Bronchial epithelial cell (primary cell): Measurements from ENCODE around the gene SERPINI1. TPM values are rescaled to one million over a fixed set of nuclear protein-coding genes. Genes with fewer than 3 reads are reported as not detected.
A peak's percentile ranks its signal among the peaks of the same experiment; 100 is the strongest.

ENCODE experiments used
- DNase-seq: peaks from one replicate; pipeline ENCODE4 v3.0.0-alpha.2; 2010; ENCODE audit warnings: low read depth
- FAIRE-seq: peaks from 2 replicates; lab custom pipeline; 2011; peaks lifted over from hg19 to GRCh38; lab: Jason Lieb, UNC
- H3K27me3 ChIP-seq: 2 replicates; pipeline ENCODE4 v1.5.1; 2011; ENCODE audit warnings: low read length; ENCODE audit not compliant: control insufficient read depth, insufficient read depth
- H3K36me3 ChIP-seq: 2 replicates; pipeline ENCODE4 v1.5.1; 2011; ENCODE audit warnings: low read length; ENCODE audit not compliant: control insufficient read depth, insufficient read depth
- H3K4me3 ChIP-seq: 2 replicates; pipeline ENCODE4 v1.5.1; 2011; ENCODE audit warnings: mild to moderate bottlenecking, low read depth, low read length, control low read depth
- CTCF ChIP-seq: IDR thresholded peaks from 2 replicates; pipeline ENCODE4 v1.5.1; 2011; ENCODE audit warnings: mild to moderate bottlenecking, moderate library complexity, low read length, control low read depth, inconsistent platforms; ENCODE audit not compliant: insufficient read depth, severe bottlenecking
- total RNA-seq: library from RNA; depleted of rRNA; stranded (reverse); fragments of >200 nt; gene quantifications from 2 replicates; pipeline ENCODE4 v1.2.1, GENCODE V29; 2014

Gene SERPINI1
- total RNA-seq, 1 donor from 2014 or later, result 1.8 TPM

DNA sequence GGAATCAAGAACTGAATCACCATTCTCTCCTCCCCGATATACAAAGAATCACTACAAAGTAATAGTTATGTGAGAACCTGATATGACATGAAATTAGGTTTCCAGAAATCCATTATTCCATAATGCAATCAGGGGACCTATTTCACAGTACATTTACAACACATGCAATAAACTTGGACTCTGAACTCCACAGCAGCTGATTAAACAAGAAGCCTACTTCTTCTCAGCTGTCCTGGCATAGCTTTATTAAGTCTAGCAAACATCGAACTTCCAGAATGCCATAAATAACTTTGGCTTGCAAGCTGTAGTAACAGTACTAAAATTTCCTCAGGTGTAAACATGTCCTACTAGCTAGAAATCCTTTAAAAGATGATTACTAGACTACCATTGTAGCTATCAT, 18.6 kb upstream of the SERPINI1 start:
- no peak for DNase-seq
- no peak for FAIRE-seq
- Histone ChIP-seq H3K36me3 (peaks cover 1% of the 10 kb centered on the region), H3K27me3 (no peaks in the 10 kb centered on the region), H3K4me3 (no peak overlapping the region)
- no peak for TF ChIP-seq CTCF

DNA sequence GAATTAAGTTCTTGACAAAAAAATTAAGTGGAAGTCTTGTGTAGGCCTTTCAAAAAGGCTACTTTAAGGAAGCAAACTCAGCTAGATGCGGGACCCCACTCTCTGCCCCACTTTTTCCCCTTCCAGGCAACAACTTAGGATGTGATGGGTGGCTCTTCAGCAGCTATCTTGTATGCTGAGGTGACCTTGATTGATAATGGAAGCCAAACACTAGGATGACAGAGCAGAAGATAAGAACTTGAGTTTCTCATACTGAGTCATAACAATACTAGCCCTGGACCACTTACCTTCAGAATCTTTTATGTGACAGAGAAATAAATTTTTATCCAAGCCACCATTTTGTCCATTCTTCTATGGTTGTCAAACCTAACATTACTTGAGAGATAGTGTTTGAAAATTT, 16.9 kb upstream of the SERPINI1 start:
- TF ChIP-seq CTCF, result no peak
- DNase-seq (no peak), FAIRE-seq (no peak)
- H3K36me3 ChIP-seq, result peaks cover 1% of the 10 kb centered on the region
- no peak overlapping the region for H3K4me3 ChIP-seq
- no peaks in the 10 kb centered on the region for H3K27me3 ChIP-seq

GRCh38 chr3:167723025-167723512, 12.5 kb upstream of the SERPINI1 start:
- H3K4me3 ChIP-seq, result no peak overlapping the region
- DNase-seq, result no peak
- H3K36me3 ChIP-seq, result peaks cover 1% of the 10 kb centered on the region
- FAIRE-seq, result no peak
- H3K27me3 ChIP-seq, result no peaks in the 10 kb centered on the region
- no peak for TF ChIP-seq CTCF

DNA sequence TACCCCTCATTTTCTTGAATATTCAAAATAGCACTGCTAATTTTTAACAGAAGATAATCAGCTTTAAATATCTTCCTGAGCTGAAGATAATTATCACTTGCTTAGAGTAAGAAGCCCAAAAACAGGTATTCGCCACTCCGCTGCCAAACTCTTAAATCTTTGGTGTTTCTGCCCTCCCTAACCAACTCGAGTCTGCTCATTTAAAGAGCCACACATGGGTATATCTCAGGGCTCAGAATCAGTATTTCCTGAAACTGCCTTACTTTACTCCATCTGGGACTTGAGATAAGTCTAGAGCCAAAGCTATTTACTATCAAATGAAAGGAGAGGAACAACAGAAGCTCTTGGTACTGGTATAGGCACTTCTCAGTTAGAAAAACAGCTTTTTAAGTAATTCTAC, 11.6 kb upstream of the SERPINI1 start:
- Histone ChIP-seq H3K4me3 (no peak overlapping the region), H3K27me3 (no peaks in the 10 kb centered on the region), H3K36me3 (peaks cover 1% of the 10 kb centered on the region)
- FAIRE-seq (no peak), DNase-seq (no peak)
- no peak for TF ChIP-seq CTCF

DNA sequence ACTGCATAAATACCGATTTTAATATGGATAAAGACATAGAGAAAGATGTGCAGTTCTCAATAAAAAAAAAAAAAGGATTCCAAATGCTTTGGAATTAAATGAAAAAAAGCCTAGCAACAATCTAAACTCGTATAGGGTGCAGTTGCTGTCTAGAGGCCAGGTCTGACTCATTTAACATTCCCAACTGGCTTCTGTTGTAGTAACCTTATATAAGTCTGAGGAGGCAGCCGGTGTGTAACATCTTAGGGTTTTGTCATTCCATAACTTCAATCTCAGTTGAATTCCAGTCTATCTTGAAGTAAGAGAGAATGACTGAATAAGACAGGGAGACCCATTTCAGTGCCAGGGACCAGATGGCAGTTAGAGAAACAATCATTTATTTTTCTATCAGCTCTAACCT, 7.3 kb upstream of the SERPINI1 start:
- no peak for TF ChIP-seq CTCF
- Histone ChIP-seq H3K4me3 (no peak overlapping the region), H3K27me3 (no peaks in the 10 kb centered on the region), H3K36me3 (no peaks in the 10 kb centered on the region)
- FAIRE-seq, result no peak
- peak; percentile 64 for DNase-seq

DNA sequence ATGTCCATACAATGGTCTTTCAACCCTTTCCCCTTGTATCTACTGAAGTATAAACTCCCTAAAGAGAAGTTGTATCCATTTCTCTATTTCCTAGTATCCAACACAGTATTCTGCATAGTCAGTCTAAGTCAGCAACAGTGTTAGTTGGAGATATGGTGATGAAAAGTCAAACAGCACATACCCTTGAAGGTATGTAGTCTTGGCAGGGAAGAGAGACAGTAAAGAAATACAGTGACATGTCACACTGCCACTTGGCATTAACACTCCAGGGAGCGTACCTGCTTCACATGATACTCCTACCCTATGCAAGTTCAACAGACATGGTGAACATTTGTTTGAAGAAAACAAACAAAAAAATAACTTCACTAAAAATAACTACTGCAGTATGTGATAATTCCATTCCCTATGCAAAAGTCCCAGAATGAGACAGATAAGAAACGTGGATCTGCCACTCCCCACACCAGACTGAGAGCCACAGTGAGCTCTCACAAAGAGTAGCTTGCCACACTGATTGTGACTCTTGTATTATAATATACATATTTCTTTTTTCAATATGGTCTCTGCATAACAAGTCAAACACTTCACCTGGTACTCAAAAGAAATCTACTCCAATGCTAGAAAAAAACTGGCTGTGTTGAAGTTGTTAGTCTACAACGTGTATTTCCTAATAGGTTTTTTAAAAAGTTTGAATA, 6.7 kb upstream of the SERPINI1 start:
- Histone ChIP-seq H3K36me3 (no peaks in the 10 kb centered on the region), H3K4me3 (no peak overlapping the region), H3K27me3 (no peaks in the 10 kb centered on the region)
- no peak for TF ChIP-seq CTCF
- no peak for DNase-seq
- FAIRE-seq, result no peak
